Mesenchymal stem cell (in vitro differentiated cells and primary cell): ENCODE data around the gene TBL2.
"Not testable (repeated sequence)": the region's sequence is repeated elsewhere in the genome, so short reads cannot be mapped to it uniquely, and the experiment has no call there.

ENCODE experiments used
- DNase-seq: peaks from one replicate; pipeline ENCODE4 v3.0.0-alpha.2; 2013
- H2AFZ ChIP-seq: one replicate; pipeline ENCODE4 v1.6.1; 2013; ENCODE audit warnings: low read depth, mild to moderate bottlenecking, control low read depth, inconsistent platforms, low read length, moderate library complexity
- H2AK5ac ChIP-seq: 2 replicates; pipeline ENCODE4 v1.6.1; 2013; ENCODE audit warnings: low read length, moderate library complexity, mild to moderate bottlenecking, inconsistent platforms; ENCODE audit not compliant: severe bottlenecking
- H2BK120ac ChIP-seq: one replicate; pipeline ENCODE4 v1.6.1; 2013; ENCODE audit warnings: low read depth, mild to moderate bottlenecking, inconsistent platforms, low read length, moderate library complexity
- H2BK12ac ChIP-seq, 2 experiments: one replicate each; pipeline ENCODE4 v1.6.1; 2013; ENCODE audit warnings: inconsistent platforms in 2 of 2, low read length in 2 of 2, mild to moderate bottlenecking in 2 of 2, moderate library complexity in 2 of 2, control low read depth in 1 of 2
- H2BK15ac ChIP-seq: one replicate; pipeline ENCODE4 v1.6.1; 2013; ENCODE audit warnings: mild to moderate bottlenecking, low read depth, inconsistent platforms; ENCODE audit not compliant: poor library complexity, severe bottlenecking
- H2BK5ac ChIP-seq: 2 replicates; pipeline ENCODE4 v1.6.1; 2013; ENCODE audit warnings: low read depth, mild to moderate bottlenecking, low read length, control low read depth, inconsistent platforms; ENCODE audit not compliant: poor library complexity, severe bottlenecking
- H3K14ac ChIP-seq, 2 experiments: one replicate each; pipeline ENCODE4 v1.6.1; 2013; ENCODE audit warnings: inconsistent platforms in 2 of 2, low read length in 2 of 2, control low read depth in 1 of 2, mild to moderate bottlenecking in 1 of 2, moderate library complexity in 1 of 2
- H3K18ac ChIP-seq, 2 experiments: one replicate each; pipeline ENCODE4 v1.6.1; 2013; ENCODE audit warnings: inconsistent platforms in 2 of 2, low read length in 2 of 2, control low read depth in 1 of 2, low read depth in 1 of 2, mild to moderate bottlenecking in 1 of 2
- H3K23ac ChIP-seq, 2 experiments: one replicate each; pipeline ENCODE4 v1.6.1; 2013; ENCODE audit warnings: inconsistent platforms in 2 of 2, low read length in 2 of 2, mild to moderate bottlenecking in 2 of 2, moderate library complexity in 2 of 2, control low read depth in 1 of 2
- H3K27ac ChIP-seq: 2 replicates; pipeline ENCODE4 v1.5.1; 2013; ENCODE audit warnings: mild to moderate bottlenecking, moderate library complexity, low read length, control low read depth, inconsistent platforms; ENCODE audit not compliant: poor library complexity, severe bottlenecking
- H3K27me3 ChIP-seq, 2 experiments: 2 replicates each; pipeline versions ENCODE4 v1.6.1 to v1.7.0; 2013; ENCODE audit warnings: low read length in 2 of 2, mild to moderate bottlenecking in 2 of 2, moderate library complexity in 2 of 2, control low read depth in 1 of 2, inconsistent platforms in 1 of 2; ENCODE audit not compliant: control insufficient read depth in 1 of 2, insufficient read depth in 1 of 2
- H3K36me3 ChIP-seq, 2 experiments: 2 replicates each; pipeline versions ENCODE4 v1.6.1 to v1.7.0; 2013; ENCODE audit warnings: low read length in 2 of 2, control low read depth in 1 of 2, inconsistent platforms in 1 of 2, low read depth in 1 of 2, mild to moderate bottlenecking in 1 of 2; ENCODE audit not compliant: insufficient read depth in 2 of 2, control insufficient read depth in 1 of 2
- H3K4ac ChIP-seq, 2 experiments: one replicate each; pipeline ENCODE4 v1.6.1; 2013; ENCODE audit warnings: inconsistent platforms in 2 of 2, low read length in 2 of 2, mild to moderate bottlenecking in 2 of 2, moderate library complexity in 2 of 2, control low read depth in 1 of 2, low read depth in 1 of 2
- H3K4me1 ChIP-seq: 2 replicates; pipeline ENCODE4 v1.6.1; 2013; ENCODE audit warnings: low read depth, low read length, control low read depth; ENCODE audit not compliant: control insufficient read depth, insufficient read depth
- H3K4me2 ChIP-seq: 2 replicates; pipeline ENCODE4 v1.6.1; 2013; ENCODE audit warnings: low read length, mild to moderate bottlenecking, inconsistent platforms; ENCODE audit not compliant: poor library complexity, severe bottlenecking
- H3K4me3 ChIP-seq, 2 experiments: 2 replicates each; pipeline versions ENCODE4 v1.5.1 to v1.7.0; 2013; ENCODE audit warnings: low read length in 2 of 2, mild to moderate bottlenecking in 2 of 2, control low read depth in 1 of 2, low read depth in 1 of 2; ENCODE audit not compliant: insufficient read depth in 1 of 2
- H3K79me1 ChIP-seq: replicated peaks from 2 replicates; pipeline ENCODE4 v1.6.1; 2013; ENCODE audit warnings: mild to moderate bottlenecking, control low read depth, low read length, inconsistent platforms; ENCODE audit not compliant: poor library complexity, severe bottlenecking
- H3K9ac ChIP-seq: 2 replicates; pipeline ENCODE4 v1.7.0; 2013; ENCODE audit warnings: mild to moderate bottlenecking, low read length, moderate library complexity
- H3K9me3 ChIP-seq: 2 replicates; pipeline ENCODE4 v1.7.0; 2013; ENCODE audit warnings: mild to moderate bottlenecking, low read length; ENCODE audit not compliant: control insufficient read depth
- H4K8ac ChIP-seq: one replicate; pipeline ENCODE4 v1.6.1; 2013; ENCODE audit warnings: inconsistent platforms, mild to moderate bottlenecking, low read length, moderate library complexity
- H4K91ac ChIP-seq: one replicate; pipeline ENCODE4 v1.6.1; 2013; ENCODE audit warnings: mild to moderate bottlenecking, low read length, inconsistent platforms
- WGBS: methylation state at CpG from one replicate; pipeline ENCODE4 v1.1.7; 2013; ENCODE audit warnings: mixed read lengths; 5-methylcytosine and 5-hydroxymethylcytosine counted together

Gene TBL2

DNA sequence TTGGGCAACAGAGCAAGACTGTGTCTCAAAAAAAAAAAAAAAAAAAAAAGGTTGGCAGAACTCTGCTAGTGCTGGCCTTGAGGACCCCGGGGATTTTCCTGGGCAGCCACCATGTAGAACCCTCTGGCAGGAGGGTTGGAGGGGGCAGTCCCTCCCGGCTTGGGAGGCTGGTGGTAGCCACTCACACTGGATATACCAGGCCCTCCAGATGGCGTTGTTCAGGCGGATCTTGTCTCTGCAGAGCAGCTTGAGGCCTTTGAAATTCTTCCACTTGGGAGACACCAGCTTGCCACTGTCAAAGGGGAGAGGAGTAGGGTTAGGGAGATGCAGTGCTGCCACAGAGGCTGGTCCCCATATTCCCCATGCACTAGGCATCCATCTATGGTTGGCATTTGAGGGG, 37.5 kb upstream of the TBL2 start:
- Histone ChIP-seq H3K4me1 (peaks cover 3% of the 10 kb centered on the region), H2BK120ac (no peak overlapping the region), H3K9ac (no peak overlapping the region)

DNA sequence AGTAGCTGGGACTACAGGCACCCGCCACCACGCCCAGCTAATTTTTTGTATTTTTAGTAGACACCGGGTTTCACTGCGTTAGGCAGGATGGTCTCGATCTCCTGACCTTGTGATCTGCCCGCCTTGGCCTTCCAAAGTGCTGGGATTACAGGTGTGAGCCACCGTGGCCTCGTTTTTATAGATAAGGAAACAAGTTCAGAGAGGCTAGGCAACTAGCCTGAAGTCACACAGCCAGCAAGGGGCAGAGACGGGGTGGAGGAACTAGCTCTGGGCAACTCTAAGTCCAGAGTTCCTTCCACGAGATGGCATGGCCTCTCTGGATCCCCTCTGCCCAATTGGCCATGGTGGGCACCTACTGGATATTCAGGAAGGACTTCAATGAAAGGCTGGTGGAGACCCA, 36.6 kb upstream of the TBL2 start:
- H2BK5ac ChIP-seq, H3K4me2 ChIP-seq, H3K9ac ChIP-seq, H2BK15ac ChIP-seq, H3K27ac ChIP-seq, H3K14ac ChIP-seq, H4K8ac ChIP-seq, H3K23ac ChIP-seq, H3K4me3 ChIP-seq, H3K4me1 ChIP-seq, H3K4ac ChIP-seq, H3K18ac ChIP-seq, H3K9me3 ChIP-seq, H3K36me3 ChIP-seq, H2AFZ ChIP-seq, H4K91ac ChIP-seq, H3K79me1 ChIP-seq, H2AK5ac ChIP-seq, H2BK12ac ChIP-seq, DNase-seq, H2BK120ac ChIP-seq: not testable (repeated sequence)
- 82% methylated on average over 10 of the region's 10 CpGs for WGBS
- H3K27me3 ChIP-seq: peaks cover 6 to 16% of the 10 kb centered on the region in 2 experiments

More for the DNA sequence above, 37.5 kb upstream of the TBL2 start:
- no peak overlapping the region for H3K4ac ChIP-seq
- no peak overlapping the region for H3K4me3 ChIP-seq
- H3K36me3 ChIP-seq: no peaks in the 10 kb centered on the region
- no peak overlapping the region for H3K23ac ChIP-seq
- no peaks in the 10 kb centered on the region for H3K79me1 ChIP-seq
- no peak for DNase-seq
- H3K14ac ChIP-seq: no peak overlapping the region
- no peak overlapping the region for H4K91ac ChIP-seq
- no peak overlapping the region for H2AK5ac ChIP-seq
- no peak overlapping the region for H4K8ac ChIP-seq
- WGBS: 60% methylated on average over 4 of the region's 4 CpGs
- H2AFZ ChIP-seq: no peak overlapping the region
- no peak overlapping the region for H2BK12ac ChIP-seq
- no peak overlapping the region for H3K18ac ChIP-seq
- no peak overlapping the region for H3K27ac ChIP-seq
- peaks cover 6 to 11% of the 10 kb centered on the region in 2 experiments for H3K27me3 ChIP-seq
- H2BK15ac ChIP-seq: peak overlapping the region; percentile 45
- no peak overlapping the region for H2BK5ac ChIP-seq
- H3K9me3 ChIP-seq: no peaks in the 10 kb centered on the region
- H3K4me2 ChIP-seq: no peak overlapping the region

DNA sequence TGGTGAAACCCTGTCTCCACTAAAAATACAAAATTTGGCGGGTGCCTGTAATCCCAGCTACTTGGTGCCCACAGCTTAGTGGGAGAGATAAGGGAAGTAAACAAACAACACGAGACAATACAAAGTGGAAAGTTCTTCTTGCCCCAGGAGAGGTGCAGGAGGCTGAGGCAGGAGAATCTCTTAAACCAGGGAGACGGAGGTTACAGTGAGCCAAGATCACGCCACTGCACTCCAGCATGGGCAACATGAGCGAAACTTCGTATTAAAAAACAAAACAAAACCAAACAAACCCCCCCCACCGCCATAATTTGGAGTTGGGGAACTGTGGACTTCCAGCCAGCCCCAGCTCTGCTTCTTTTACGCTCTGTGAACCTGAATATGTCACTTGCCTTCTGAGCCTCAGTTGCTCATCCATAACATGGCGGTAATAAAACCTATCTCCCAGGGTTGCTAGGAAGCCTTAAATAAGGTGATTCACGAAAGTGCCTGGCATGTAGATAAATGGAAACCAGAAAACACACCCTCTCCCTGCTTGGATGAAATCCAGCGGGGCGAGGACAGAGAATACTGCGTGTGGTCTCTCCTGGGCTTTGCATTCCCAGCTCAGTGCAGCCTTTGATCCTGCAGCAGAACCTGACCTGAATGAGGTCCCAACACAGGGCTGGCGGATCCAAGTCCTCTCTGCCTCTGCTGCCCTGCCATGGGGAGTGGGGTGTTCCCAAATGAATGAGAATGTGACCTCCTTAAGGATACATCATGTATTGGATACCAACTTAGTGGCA, 35.8 kb upstream of the TBL2 start:
- WGBS: 75% methylated on average over 12 of the region's 14 CpGs
- no peak overlapping the region for H3K4ac ChIP-seq
- no peak overlapping the region for H2AFZ ChIP-seq

DNA sequence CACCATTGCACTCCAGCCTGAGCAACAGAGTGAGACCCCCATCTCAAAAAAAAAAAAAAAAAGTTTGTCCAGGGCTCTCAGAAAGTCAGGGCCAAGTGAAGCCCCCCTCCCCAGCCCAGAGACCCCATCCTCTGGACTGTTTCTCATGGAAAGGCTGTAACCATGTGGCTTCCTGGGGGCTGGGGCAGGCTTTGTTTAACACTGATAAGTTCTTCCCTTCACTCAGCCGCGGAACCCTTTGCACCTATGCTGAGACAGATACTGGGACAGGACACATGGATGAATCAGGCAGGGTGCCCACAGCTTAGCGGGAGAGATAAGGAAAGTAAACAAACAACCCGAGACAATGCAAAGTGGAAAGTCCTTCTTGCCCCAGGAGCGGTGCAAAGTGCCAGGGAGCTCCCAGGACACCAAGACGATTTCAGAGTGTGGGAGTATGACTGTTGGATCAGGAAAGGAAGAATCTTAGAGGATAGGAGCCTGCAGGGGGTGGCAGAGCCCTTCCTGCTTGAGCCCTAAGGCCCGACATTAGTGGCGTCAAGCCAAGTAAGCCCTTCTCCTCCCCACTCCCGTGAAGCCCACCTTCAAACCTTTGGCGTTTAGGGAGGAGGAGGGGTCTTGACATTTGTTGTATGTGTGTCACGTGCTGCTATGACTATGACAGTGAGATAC, 34.4 kb upstream of the TBL2 start:
- WGBS: 5% methylated on average over 10 of the region's 11 CpGs

More for the DNA sequence above, 35.8 kb upstream of the TBL2 start:
- Histone ChIP-seq H3K36me3 (no peaks in the 10 kb centered on the region), H3K23ac (no peak overlapping the region), H2BK15ac (no peak overlapping the region), H4K91ac (no peak overlapping the region), H3K27me3 (peaks cover 6 to 18% of the 10 kb centered on the region in 2 experiments), H3K18ac (no peak overlapping the region), H3K4me2 (no peak overlapping the region), H4K8ac (no peak overlapping the region), H3K4me3 (no peak overlapping the region), H2BK120ac (no peak overlapping the region), H3K9me3 (no peaks in the 10 kb centered on the region), H3K4me1 (peaks cover 3% of the 10 kb centered on the region), H3K79me1 (no peaks in the 10 kb centered on the region), H3K14ac (no peak overlapping the region), H3K27ac (no peak overlapping the region), H2BK5ac (no peak overlapping the region), H2AK5ac (no peak overlapping the region), H3K9ac (no peak overlapping the region), H2BK12ac (no peak overlapping the region)
- no peak for DNase-seq

More for the DNA sequence above, 34.4 kb upstream of the TBL2 start:
- Histone ChIP-seq H2BK5ac (no peak overlapping the region), H3K9ac (no peak overlapping the region), H3K27me3 (peaks cover 6 to 18% of the 10 kb centered on the region in 2 experiments), H2AFZ (no peak overlapping the region), H3K4me2 (no peak overlapping the region), H2BK120ac (no peak overlapping the region), H4K8ac (no peak overlapping the region), H4K91ac (no peak overlapping the region), H3K27ac (no peak overlapping the region), H3K4me1 (peaks cover 6% of the 10 kb centered on the region), H3K23ac (no peak overlapping the region), H2BK12ac (no peak overlapping the region), H3K9me3 (no peaks in the 10 kb centered on the region), H3K4ac (no peak overlapping the region), H3K4me3 (no peak overlapping the region), H3K36me3 (no peaks in the 10 kb centered on the region), H3K18ac (no peak overlapping the region), H3K14ac (no peak overlapping the region), H3K79me1 (no peaks in the 10 kb centered on the region), H2BK15ac (no peak overlapping the region), H2AK5ac (no peak overlapping the region)
- peak; percentile 36 for DNase-seq
